HG02973 (cell line): ENCODE measurements around the gene SMYD3.
"Not testable (repeated sequence)": the region's sequence is repeated elsewhere in the genome, so short reads cannot be mapped to it uniquely, and the experiment has no call there.

Source experiments
- ATAC-seq: cut with Tn5 transposase; IDR thresholded peaks from one replicate; pipeline ENCODE4 v1.9.1; 2021; ENCODE audit warnings: moderate library complexity; ENCODE audit not compliant: unreplicated experiment

Gene SMYD3

GRCh38 chr1:245969283-245969682 lies 537.8 kb downstream of the SMYD3 start:
- ATAC-seq, result no peak

DNA sequence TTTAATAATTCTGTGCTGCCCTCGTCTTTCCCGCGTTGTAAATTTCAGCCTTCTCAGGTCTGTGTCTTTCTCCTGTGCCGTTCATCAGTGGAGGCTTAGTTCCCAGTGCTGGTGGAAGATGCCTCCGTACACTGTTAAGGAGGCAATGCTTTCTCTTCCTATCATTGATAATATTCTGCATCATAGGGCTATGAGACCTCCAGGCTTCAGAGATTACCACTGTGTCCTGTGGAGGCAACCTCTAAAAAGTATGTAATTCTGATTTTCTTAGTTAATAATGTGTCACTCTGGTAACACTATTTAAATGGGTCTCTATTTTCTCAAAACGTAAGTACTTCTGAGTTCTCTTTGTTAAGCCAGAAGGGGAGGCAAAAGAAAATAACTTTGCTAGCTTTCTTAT lies 538.3 kb downstream of the SMYD3 start:
- ATAC-seq, result no peak

- ATAC-seq, result no peak
These were observed 541.7 kb downstream of the SMYD3 start for GRCh38 chr1:245965398-245965797.

GRCh38 chr1:245963649-245964048 lies 543.4 kb downstream of the SMYD3 start:
- no peak for ATAC-seq

- ATAC-seq, result no peak
These were observed 544.6 kb downstream of the SMYD3 start for GRCh38 chr1:245962453-245962852.

GRCh38 chr1:245961137-245961540 lies 545.9 kb downstream of the SMYD3 start:
- ATAC-seq, result no peak

GRCh38 chr1:245960171-245960570 lies 546.9 kb downstream of the SMYD3 start:
- ATAC-seq, result no peak

- no peak for ATAC-seq
These were observed 549.1 kb downstream of the SMYD3 start for GRCh38 chr1:245958016-245958415.

GRCh38 chr1:245957427-245957826 lies 549.7 kb downstream of the SMYD3 start:
- ATAC-seq, result no peak

DNA sequence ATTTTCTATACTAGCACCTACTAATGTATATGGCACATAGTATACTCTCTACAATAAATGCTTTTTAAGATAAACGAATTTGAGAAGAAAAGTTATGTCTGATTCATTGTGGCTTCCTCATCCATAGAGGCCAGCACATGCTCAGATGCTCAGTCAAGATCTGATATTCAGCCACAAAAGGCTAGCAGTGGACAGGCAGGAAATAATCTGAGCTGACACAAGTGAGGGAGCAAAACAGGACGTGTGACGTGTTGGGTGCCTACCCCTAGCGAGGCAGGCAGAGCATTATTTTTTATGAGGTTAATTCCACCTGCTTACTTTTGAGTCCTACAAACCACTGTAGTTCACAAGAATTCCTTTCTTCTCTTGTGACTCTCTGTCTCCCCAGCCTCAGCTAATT lies 550.9 kb downstream of the SMYD3 start:
- ATAC-seq, result no peak

DNA sequence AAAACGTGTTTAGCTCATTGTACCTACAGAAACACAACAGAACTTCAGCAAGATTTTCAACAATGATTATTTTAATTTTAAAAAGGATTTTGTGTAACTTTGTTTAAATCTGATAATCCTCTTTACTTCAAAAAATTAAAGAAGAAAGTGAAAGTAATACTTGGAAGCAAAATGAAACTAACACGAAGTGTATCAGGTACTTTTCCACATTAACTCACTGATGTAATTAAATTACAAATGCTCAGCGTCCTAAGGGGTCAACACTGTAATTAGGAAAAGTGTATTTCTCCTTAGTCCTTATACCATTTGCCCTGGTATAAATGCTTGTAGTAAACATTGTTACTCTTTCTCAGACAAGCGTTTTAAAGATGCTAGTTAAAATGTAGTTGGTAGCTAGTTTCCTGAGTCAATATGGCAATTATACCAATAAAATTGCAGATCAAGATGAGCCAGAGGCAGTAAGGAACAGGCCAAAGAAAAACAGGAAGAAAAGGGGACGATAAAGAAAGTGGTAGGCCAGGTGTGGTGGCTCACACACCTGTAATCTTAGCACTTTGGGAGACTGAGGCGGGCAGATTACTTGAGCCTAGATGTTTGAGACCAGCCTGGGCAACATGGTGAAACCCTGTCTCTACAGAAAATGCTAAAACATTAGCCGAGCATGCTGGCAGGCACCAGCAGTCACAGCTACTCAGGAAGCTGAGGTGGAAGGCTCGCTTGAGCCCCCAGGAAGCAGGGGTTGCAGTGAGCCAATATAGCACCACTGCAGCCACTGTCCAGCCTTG lies 553.0 kb downstream of the SMYD3 start:
- ATAC-seq, result peak; percentile 47

DNA sequence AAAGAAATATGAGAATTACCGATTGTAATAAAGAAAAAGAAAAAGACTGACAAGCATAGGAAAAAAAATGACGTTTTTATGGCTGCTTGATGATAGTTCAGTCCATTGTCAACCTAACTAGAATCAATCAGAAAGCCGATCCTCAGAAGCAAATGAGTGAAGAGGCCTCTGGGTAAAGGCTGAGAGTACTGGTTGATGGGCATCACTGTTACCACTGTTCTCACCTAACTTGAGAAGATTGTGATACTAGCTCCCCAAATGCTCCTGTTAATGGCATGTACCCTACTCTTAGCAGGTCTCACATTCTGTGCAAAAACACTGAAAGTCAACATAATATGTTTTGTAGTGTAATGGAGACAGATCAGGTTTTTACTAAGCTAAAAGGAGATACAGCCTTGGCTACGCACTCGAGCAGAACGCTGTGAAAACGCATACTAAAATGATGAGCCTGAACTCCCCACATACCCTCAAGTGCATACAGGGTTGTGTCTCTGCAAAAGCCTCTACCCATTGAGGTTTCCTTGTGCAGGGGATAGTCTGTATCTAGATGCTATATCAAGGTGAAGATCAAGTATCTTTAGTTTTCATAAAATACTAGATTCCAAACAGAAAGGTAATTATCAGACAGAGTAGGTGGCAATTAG lies 554.6 kb downstream of the SMYD3 start:
- no peak for ATAC-seq

- no peak for ATAC-seq
These were observed 558.3 kb downstream of the SMYD3 start for GRCh38 chr1:245948786-245949185.

GRCh38 chr1:245946905-245947304 lies 560.2 kb downstream of the SMYD3 start:
- ATAC-seq, result no peak

DNA sequence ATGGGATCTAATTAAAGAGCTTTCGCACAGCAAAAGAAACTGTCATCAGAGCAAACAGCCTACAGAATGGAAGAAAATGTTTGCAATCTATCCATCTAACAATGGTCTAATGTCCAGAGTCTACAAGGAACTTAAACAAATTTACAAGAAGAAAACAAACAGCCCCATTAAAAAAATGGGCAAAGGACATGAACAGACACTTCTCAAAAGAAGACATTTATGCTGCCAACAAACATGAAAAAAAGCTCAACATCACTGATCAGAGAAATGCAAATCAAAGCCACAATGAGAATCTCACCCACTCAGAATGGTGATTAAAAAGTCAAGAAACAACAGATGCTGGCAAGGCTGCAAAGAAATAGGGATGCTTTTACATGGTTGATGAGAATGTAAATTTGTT lies 561.9 kb downstream of the SMYD3 start:
- ATAC-seq, result not testable (repeated sequence)

- no peak for ATAC-seq
These were observed 564.2 kb downstream of the SMYD3 start for GRCh38 chr1:245942856-245943255.

DNA sequence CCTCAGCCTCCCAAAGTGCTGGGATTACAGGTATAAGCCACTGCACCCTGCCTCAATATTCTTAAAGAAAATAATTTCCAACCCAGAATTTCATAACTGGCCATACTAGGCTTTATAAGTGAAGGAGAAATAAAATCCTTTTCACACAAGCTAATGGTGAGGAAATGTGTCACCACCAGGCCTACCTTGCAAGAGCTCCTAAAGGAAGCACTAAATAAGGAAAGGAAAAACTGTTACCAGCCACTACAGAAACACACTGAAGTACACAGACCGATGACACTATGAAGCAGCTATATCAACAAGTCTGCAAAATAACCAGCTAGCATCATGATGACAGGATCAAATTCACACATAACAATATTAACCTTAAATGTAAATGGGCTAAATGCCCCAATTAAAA lies 565.3 kb downstream of the SMYD3 start:
- not testable (repeated sequence) for ATAC-seq

DNA sequence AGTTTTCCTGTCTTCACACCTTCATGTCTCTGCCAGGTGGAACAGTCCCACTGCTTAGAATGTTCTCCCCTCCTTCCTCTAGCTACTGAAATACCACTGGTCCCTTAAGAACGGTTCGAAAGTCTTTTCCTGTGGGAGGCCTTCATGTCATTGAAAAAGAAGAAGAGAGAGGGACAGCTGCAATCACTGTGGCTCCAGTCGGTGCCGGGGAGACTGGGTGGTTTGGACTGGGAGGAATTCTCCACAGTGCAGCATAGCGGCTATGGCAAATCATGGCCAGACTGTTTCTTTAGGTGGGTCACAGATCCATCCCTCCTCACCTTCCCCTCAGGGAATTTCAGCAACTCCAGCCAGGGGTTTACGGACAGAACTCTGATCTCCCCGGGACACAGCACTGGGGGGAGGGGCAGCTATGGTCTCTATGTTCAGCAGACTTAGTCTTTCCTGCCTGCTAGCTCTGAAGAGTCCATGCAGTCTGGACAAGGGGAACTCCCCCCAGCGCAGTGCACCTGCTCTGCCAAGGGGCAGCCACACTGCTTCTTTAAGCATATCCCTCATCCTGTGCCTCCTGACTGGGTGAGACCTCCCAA lies 567.2 kb downstream of the SMYD3 start:
- no peak for ATAC-seq

DNA sequence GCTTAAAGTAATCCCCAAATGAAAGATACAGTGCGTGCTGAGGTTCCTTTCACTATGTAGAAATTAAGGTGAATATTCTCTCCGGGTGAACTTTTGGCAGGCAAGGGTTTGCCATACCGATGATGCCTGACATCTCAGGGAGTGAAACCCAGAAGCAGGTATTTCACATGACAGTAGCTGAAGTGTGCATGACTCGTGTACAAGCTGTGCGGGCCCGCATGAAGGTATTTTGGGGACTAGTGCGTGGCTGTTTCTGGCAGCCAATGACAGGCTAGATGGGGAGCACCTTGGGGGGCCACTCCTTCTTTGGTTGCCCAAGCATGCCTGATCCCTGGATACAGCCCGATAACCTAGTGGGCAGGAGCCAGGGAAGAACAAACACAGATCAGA lies 569.0 kb downstream of the SMYD3 start:
- ATAC-seq, result no peak

DNA sequence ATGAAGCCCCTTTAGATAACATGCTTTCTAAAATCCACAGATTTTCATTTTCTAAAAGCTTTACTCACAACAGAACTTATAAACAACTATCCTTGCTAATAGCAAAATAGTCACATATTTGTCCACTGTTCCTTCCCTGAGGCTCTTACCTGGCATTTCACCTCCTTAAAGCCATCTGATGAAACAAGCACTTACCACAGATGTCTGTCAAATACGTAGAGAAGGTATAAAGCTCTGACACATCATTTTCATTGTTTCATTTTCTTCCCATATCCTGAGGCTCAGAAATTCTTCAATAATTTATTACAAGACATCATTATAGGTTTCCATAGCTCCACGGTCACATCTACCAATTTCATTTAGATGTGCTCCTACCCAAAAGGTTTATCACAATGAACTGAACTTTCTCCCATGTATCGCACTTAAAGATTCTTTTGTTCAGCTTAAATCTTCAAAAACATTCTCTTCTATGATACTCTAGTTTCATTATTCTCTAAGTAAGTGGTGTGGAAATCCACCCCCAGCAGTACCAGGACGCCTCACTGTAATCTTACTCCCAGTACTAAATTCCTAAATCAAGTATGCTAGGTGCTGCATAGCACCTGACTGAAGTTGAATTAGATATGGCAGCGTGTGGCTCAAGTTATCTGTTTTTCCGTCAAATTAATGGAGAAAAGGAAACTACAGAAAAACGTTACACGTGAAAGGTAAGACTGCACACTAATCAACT lies 569.6 kb downstream of the SMYD3 start:
- no peak for ATAC-seq

- no peak for ATAC-seq
These were observed 572.7 kb downstream of the SMYD3 start for GRCh38 chr1:245934409-245934808.
